Measurements from ENCODE around the gene CHD3.

- TF ChIP-seq CTCF (CRISPR knock-in tag; IDR thresholded peaks at IDR 0.05) (no peak), TARDBP (CRISPR knock-in tag; IDR thresholded peaks at IDR 0.05) (no peak), FOXP1 (IDR thresholded peaks at IDR 0.05) (no peak), FOXP1 (CRISPR knock-in tag; IDR thresholded peaks at IDR 0.05) (no peak), EP300 (IDR thresholded peaks at IDR 0.05; ENCODE audit: low read depth in 2 of 2, low read length in 2 of 2) (no peak), EP300 (CRISPR knock-in tag; IDR thresholded peaks at IDR 0.05; ENCODE audit: borderline replicate concordance) (no peak), MAFK (conservative IDR thresholded peaks at IDR 0.05 in 1 of 2, IDR thresholded peaks at IDR 0.05 in 1 of 2; ENCODE audit: low read length in 2 of 2) (no peak), MYC (CRISPR knock-in tag; IDR thresholded peaks at IDR 0.05; ENCODE audit: borderline replicate concordance) (no peak), DNMT1 (CRISPR knock-in tag; IDR thresholded peaks at IDR 0.05) (no peak), FOXJ3 (CRISPR knock-in tag; IDR thresholded peaks at IDR 0.05; ENCODE audit: borderline replicate concordance) (no peak), ATF7-NPFF (CRISPR knock-in tag; IDR thresholded peaks at IDR 0.05; ENCODE audit: low read depth) (no peak), ZNF501 (CRISPR knock-in tag; IDR thresholded peaks at IDR 0.05) (no peak), CREB1 (IDR thresholded peaks at IDR 0.05) (no peak), CREB1 (CRISPR knock-in tag; IDR thresholded peaks at IDR 0.05) (no peak), SNAPC5 (CRISPR knock-in tag; IDR thresholded peaks at IDR 0.05; ENCODE audit: borderline replicate concordance) (no peak), ZBTB10 (CRISPR knock-in tag; IDR thresholded peaks at IDR 0.05; ENCODE audit: borderline replicate concordance) (no peak), ZKSCAN8 (CRISPR knock-in tag; IDR thresholded peaks at IDR 0.05; ENCODE audit: borderline replicate concordance) (no peak)
These were observed 6.5 kb upstream of the CHD3 start for GRCh38 chr17:7882068-7882467.
